Measurements from ENCODE around the gene CEP112.

CEP112 gene

DNA sequence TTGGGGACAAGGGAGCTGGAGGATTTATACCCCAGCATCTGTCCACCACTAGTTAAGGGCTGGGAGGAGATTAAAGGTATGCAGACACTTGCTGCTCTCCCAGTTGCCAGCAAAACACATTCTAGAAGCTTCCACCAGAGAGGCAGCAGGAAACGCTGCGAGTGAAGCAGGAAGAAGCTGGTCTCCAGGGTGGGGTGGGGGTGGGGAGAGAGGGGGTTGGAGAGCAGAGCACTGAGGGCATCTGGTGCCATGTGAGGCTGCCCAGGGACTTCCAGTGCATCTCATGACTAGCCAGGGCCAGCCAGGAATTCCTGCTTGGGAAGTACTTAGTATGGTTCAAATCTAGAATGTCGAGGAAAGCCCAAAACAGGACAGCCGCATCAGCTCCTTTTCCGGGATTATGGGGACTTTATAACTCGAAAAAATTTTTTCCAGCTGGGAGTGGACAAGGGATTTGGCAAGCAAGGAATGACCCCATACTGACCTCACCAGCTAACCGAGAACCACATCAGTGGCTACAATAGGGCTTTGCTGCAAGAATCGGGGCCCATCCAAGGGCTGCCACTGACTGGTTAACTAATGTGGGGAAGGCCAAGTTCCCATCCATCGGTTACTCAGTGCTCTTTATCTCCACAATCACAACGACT lies 604.3 kb downstream of the CEP112 start:
- CTCF ChIA-PET: interaction anchor here (1.3 to 1.4 kb wide), 2 partner anchors 11 to 274 kb away, joined by 3 to 5 read pairs; no protein-coding TSS in a partner anchor
- no peak for TF ChIP-seq CTCF (conservative IDR thresholded peaks at IDR 0.05; ENCODE audit: low read depth)

DNA sequence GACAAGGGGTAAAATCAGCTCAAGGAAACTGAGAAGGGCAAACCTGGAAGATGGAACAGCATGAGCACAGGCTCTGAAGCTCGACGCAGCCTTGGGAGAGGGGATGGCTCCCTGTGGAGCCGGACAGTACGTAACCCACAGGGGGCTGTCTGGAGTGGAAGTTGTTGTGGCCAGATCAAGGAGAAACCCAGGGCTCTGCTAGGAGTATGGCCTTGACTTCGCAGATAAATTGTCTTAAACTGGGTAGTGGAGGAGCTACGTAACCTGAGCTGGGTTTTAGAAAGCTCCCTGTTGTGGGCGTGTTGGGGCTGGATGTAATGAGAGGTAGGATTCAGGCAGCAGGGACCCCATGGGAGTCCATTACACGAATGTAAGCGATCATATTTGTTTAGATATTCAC lies 605.0 kb downstream of the CEP112 start:
- no peak overlapping the region for H3K27ac ChIP-seq
- CTCF ChIA-PET: no interaction called here
- POLR2A ChIA-PET (ENCODE audit: low non-redundant PET): no interaction called here
- no peak for DNase-seq (ENCODE audit: low spot score)
- no peak for TF ChIP-seq CTCF (conservative IDR thresholded peaks at IDR 0.05; ENCODE audit: low read depth)

More for the DNA sequence above, 604.3 kb downstream of the CEP112 start:
- no peak for DNase-seq (ENCODE audit: low spot score)
- no peak overlapping the region for H3K27ac ChIP-seq
- POLR2A ChIA-PET (ENCODE audit: low non-redundant PET): no interaction called here
